CD4-positive, alpha-beta T cell treated with Interleukin-6 for 4 hours (primary cell): ENCODE data around the gene JAM3.
"Not testable (repeated sequence)": the region's sequence is repeated elsewhere in the genome, so short reads cannot be mapped to it uniquely, and the experiment has no call there.

Experiments
- DNase-seq: peaks from one replicate; pipeline ENCODE4 v3.0.0-alpha.2; 2020; ENCODE audit warnings: mixed read lengths

Gene JAM3

DNA sequence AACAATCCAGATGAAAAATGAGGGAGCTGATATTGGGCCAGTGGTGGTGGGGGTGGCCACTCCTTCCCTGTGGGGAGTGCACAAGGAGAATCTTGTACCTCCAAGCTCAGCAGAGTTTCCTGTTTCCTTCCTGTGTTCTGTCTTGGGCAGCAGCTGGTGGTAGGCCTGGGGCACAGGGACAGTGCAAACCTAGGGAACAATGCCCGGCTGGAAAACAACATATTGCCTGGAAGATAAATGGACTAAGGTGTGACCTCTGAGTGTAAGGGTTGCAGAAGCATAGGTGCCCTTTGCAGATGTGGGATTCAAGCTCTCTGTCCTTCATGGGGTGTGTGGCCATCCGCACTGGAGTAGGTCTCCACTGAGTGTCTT, 5.8 kb upstream of the JAM3 start:
- no peak for DNase-seq

DNA sequence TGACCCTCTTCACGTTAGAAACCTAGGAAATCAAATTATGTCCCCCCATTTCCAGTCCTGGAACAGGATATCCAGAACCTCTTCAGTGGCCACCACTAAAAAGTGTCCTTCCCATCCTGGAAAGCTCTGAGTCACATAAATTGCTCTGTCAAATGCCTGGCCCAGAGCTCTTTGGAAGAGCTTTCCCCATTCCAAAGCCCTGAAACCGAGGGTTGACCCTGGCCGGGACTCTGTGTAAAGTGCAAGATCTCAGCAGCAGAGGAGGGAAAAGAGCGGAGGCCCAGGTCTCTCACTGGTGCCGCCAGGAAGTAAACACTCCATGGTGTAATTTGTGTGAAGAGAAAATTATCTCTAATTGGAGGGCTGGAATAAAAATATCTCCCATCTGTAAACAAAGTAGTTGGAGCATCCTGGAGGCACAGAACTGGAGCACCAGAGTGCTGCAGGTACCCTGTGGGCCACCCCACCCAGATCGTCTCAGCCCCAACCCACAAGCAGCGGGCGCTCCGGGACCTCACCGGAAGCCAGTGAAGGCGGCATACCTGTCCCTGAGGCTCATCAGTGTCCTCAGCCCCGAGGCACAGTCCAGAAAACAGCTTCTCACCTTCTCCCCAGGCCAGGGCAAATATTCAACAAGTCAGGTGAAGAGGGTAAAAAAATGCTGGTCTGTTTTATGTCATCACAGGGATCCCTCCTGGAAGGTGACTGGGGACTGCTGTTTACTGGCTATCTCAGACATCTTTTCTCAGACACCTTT, 4.7 kb upstream of the JAM3 start:
- no peak for DNase-seq

DNA sequence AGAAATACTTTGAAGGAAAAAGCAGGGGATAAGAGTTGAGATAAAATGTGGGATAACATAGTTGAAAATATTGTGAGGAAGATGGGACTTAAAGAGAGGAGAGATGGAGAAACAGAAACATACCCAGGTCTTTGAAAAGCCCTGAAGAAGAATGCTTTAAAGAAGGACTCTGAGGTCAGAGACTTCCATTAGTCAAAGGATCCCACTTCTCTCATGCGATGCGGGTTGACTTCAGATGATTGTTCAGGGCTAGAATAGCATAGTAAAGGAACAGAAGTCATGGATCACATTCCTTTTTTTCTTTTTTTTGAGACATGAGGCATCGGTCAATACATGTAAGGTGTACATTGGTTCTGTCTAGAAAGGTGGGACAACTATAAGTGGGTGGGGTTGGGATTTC, 3.5 kb upstream of the JAM3 start:
- no peak for DNase-seq

DNA sequence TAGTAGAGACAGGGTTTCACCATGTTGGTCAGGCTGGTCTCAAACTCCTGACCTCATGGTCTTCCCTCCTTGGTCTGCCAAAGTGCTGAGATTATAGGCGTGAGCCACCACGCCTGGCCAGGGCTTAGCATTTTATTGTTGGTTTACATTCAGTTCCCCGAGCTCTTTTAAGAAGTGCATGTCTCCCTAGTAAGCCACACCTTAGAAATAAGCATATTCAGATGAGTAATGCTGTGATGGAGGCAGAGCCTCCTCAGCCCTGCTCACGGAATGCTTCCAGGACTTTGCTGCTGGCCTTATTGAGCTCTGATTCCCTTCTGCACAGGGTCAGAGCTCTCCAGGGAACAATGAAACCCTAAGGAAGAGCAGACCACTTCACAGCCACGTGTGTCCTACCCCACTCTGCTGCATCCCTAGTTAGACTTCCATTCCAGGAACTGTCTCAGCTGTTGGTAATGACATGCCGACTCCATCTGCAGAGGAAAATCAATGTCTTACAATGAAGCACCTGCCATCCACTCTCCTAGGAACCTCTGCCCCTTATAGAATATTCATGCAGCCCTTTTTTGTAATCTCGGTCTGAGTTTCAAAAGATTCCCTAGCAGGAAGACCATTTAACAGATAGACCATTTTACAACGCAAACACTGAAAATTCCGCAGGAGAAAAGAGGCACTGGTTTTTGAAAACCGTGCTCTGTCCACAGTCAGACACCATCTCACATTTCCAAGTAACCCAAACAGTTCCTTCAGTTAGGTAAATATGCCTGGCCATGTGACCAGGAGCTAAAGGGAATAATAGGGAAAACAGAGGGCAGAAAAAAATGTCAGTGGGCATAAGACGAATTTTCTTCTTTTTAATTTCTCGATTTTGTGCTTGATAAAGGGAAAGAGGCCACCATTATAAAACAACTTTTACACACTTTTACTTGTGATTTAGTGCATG, 1.7 kb upstream of the JAM3 start:
- no peak for DNase-seq

DNA sequence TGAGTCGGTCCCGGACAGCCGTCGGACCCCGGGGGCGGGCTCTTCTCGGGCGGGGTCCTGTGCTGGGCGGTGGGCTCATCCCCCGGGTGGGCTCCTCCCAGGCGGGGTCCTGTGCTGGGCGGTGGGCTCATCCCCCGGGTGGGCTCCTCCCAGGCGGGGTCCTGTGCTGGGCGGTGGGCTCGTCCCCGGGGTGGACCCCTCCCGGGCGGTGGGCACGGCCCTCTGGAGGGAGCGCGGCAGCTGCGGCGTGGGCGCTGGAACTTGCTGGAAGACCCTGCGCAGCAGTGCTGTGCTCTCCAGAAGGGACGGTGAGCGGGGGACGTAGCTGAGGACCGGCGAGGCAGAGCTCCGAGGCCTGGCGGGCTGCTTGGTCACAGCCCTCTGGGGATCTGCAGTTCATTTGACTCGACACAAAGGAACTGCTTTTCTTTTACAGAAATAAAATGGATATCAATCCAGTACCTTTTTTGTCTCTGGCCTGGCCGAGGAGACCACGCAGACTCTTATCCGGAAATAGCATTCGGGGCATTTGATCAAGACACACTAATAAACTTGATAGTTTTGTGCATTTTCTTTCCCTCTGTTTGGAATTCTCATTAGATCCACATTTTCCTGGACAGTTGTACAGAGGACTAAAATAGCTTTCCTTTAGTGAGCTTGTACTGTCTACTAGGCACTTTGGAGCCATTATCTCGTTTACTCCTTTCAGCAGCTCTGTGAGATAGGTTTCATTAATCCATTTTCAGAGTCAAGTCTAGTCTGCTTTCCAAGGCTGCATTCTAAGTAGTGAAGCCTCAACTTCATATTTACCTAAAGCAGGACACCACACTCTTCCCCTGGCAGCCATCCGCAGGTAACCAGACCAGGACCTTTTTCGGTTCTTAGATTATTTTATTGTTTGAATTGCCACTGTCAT, 812 bp downstream of the JAM3 start:
- peak; percentile 8 for DNase-seq

GRCh38 chr11:134070342-134070845, 1.5 kb downstream of the JAM3 start:
- no peak for DNase-seq

- DNase-seq = no peak
Observed at GRCh38 chr11:134071306-134071705, 2.4 kb downstream of the JAM3 start.

DNA sequence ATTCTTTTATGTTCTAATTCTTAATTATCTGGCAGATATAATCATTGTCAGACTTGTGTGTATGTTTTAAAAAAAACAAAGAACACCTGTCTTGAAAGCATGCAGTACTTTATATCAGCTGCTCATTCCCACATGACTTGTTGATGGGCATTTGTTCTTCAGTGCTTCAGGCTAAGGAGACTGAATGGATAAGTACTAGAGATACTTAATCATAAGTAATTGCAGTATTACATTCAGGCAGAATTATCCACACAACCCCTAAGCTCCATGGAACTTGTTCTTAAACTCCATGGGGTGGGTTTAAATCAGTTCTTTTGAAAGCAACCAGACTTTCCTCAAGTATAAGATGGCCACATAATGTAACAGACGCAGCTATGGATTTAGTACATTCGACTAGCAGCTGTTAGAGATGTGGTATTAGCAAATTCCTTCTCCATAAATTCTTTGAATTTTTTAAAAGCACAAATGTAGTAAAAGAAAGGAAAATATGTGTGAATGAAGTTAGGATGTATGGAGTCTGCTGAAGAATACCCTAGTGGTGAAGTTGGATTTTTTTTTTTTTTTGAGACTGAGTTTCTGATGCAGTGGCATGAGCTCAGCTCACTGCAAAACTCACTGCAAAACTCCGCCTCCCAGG, 3.0 kb downstream of the JAM3 start:
- no peak for DNase-seq

- no peak for DNase-seq
Observed at GRCh38 chr11:134072844-134073243, 4.0 kb downstream of the JAM3 start.

DNA sequence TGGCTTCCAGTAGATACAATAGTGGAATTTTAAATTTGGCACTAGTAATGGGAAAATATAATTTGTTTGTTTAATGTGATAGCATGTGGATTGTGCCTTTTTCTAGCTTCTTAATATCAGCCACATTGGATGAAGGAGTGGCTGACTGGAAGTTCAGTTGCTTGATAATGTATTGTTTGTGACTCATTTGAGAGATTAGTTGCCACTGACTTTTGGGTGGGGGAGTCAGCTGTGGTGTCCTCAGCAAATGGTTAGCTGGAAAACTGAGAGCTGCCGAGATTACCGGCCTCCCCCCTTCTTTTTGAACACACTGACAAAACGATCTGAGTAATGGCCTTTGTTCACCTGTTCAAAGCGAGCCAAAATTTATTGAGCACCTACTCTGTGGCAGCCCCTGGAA, 5.5 kb downstream of the JAM3 start:
- no peak for DNase-seq

DNA sequence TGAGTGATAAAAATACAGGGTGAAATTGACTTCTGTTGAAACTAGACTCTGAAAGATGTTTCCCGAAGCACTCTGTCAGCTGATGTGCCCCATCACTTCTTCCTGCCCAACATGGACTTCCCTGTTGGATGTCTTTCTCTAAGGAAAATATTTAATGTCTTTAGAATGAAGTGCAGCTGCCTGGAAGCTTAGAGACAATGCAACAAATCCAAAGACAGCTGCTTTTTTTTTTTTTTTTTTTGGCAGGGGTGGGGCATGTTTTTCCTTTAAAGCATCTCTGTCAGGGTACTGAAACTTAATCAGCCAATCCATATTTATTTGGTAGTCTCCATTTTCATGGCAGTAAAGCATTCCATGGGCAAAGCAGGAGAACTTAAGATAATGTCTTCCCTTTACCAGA, 5.9 kb downstream of the JAM3 start:
- no peak for DNase-seq

- DNase-seq = no peak
Observed at GRCh38 chr11:134079317-134079716, 10.4 kb downstream of the JAM3 start.

- not testable (repeated sequence) for DNase-seq
Observed at GRCh38 chr11:134081258-134081657, 12.4 kb downstream of the JAM3 start.

- no peak for DNase-seq
Observed at GRCh38 chr11:134082990-134083389, 14.1 kb downstream of the JAM3 start.

DNA sequence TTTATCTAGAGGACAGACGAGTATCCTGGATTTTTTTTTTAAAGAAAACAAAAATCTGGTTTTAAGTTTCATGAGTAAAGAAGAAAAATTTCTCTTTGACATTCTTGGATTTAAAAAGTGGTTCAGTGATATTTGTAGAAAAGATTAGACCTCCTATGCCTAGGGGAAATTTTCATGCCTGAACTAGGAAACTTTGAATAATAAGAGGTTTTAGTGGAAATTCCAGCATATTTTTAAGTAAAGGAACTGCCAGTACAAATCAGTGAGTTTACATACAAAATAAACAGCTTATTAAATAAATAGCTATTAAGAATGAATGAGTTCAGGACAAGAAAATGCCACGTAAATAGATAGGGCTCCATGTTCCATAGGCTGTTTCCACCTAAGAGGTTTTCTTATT, 17.5 kb downstream of the JAM3 start:
- DNase-seq = no peak

DNA sequence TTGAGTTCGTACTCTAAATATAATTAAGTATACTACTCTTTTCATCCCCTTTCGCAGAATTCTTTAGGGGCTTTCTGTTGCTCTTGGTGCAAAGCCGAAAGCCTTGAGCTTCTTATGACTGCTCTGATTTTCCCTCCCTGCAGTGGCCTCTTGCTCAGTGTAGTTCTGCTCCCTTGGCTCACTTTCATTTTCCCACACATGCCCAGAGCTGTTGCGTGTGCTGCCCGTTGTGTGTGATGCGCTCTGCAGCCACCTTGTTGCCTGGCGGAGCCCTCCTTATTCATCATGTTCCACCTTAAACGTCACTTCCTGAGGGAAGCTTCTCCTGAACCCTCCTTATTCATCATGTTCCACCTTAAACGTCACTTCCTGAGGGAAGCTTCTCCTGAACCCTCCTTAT, 23.1 kb downstream of the JAM3 start:
- DNase-seq = not testable (repeated sequence)

- no peak for DNase-seq
Observed at GRCh38 chr11:134097166-134097565, 28.3 kb downstream of the JAM3 start.

- DNase-seq = peak; percentile 6
Observed at GRCh38 chr11:134098566-134099184, 29.8 kb downstream of the JAM3 start.

DNA sequence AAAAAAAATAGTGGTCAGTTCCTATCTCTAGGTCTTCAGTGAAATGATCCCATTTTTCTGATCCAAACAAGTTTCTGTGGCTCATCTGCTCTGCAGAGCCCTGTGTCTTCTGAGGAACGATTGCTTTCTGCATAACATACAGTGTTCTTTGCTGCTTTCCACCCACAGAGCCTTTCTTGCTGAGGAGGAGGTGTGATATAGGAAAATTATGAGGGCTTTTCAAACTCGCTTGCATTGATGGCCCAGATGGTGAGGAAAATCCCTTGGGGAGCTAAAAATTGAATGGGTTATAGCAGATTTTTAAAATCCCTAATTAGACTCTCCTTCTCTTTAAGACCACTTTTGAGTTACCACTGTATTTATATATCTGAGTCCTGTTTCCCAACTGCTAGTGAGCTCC, 31.3 kb downstream of the JAM3 start:
- no peak for DNase-seq

DNA sequence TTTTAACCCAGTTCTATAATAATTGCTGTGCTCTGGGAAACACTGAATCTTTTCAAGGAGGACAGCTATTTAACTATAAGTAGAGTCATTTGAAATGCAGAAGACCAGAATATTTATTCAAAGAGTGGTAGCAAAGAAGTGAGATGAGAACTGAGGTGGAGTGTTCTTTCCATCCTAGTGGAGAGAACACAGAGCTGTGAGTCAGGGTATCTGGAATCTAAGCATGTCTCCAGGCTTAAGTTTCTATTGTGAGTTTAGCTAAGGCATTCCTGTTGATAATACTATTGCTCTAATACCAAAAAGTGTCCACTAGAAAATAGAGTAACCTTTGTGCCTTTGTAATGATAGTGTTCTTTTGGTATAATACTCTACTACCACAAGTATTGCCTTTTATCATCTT, 32.4 kb downstream of the JAM3 start:
- DNase-seq = no peak

DNA sequence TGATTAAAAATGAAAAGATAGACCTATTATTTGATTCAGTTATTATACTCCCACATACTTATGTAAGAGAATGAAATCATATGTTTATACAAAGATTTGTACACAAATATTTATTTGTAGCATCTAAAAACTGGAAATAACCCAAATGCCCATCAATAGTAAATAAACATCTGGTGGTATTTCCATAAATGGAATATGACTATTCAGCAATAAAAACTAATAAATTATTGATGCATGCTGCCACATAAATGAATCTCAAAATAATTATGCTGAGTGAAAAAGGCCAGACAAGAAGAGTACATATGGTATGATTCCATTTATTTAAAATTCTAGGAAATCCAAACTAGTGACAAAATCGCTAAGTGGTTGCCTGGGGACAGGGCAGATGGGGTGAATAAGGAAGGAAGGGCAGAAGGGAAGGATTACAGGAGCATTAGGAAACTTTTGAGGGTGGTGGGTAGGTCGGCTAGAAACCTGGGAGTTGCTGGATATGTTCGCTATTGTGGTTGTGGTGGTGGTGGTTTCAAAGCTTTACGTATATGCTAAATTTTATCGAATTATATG, 41.5 kb downstream of the JAM3 start:
- DNase-seq = no peak

GRCh38 chr11:134113787-134114186, 44.9 kb downstream of the JAM3 start:
- not testable (repeated sequence) for DNase-seq
